ENCODE data around the gene HOMEZ.
"Not testable (repeated sequence)": the region's sequence is repeated elsewhere in the genome, so short reads cannot be mapped to it uniquely, and the experiment has no call there.

DNA sequence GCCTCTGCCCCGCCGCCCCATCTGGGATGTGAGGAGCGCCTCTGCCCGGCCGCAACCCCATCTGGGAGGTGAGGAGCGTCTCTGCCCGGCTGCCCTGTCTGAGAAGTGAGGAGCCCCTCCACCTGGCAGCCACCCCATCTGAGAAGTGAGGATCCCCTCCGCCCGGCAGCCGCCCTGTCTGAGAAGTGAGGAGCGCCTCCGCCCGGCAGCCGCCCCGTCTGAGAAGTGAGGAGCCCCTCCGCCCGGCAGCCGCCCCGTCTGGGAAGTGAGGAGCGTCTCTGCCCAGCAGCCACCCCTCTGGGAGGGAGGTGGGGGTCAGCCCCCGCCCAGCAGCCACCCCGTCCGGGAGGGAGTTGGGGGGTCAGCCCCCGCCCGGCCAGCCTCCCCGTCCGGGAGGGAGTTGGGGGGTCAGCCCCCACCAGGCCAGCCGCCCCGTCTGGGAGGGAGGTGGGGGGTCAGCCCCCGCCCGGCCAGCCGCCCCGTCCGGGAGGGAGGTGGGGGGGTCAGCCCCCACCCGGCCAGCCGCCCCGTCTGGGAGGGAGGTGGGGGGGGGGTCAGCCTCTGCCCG, 53.6 kb downstream of the HOMEZ start:
- not testable (repeated sequence) for TF ChIP-seq POLR2A (IDR thresholded peaks at IDR 0.05; ENCODE audit: borderline replicate concordance, extremely low read depth, insufficient read depth, insufficient read length); JUND (IDR thresholded peaks at IDR 0.05); CTCF (IDR thresholded peaks at IDR 0.05 in 2 of 3, conservative IDR thresholded peaks at IDR 0.05 in 1 of 3; ENCODE audit: borderline replicate concordance in 1 of 3, insufficient read depth in 1 of 3, low read depth in 2 of 3, low read length in 2 of 3); ATF3 (IDR thresholded peaks at IDR 0.05); YY1 (IDR thresholded peaks at IDR 0.05; ENCODE audit: extremely low read depth, insufficient replicate concordance, low read depth, low read length); ELF1 (IDR thresholded peaks at IDR 0.05; ENCODE audit: borderline replicate concordance, low read depth); EGR1 (IDR thresholded peaks at IDR 0.05; ENCODE audit: low read depth)

All from HCT116 (cell line).